OCI-LY1 (cell line): Measurements from ENCODE around the gene ELFN1.

Experiments used
- CTCF ChIP-seq: fragments of 200-600 bp; sonication (generic), shearing (Covaris generic); IDR thresholded peaks from 2 replicates; pipeline ENCODE4 v1.5.1; 2017; ENCODE audit warnings: mild to moderate bottlenecking, antibody characterized with exemption, low read length, moderate library complexity, mixed read lengths
- EZH2 ChIP-seq: fragments of 200-600 bp; sonication (generic), shearing (Covaris generic); IDR thresholded peaks from 2 replicates; pipeline ENCODE4 v1.8.0; 2017; ENCODE audit warnings: borderline replicate concordance, mixed run types, mild to moderate bottlenecking, antibody characterized with exemption, low read length, moderate library complexity, mixed read lengths

- TF ChIP-seq EZH2: no peak
- TF ChIP-seq CTCF: no peak
These were observed 3.6 kb downstream of the ELFN1 start for GRCh38 chr7:1673581-1674118.
